MM.1S (cell line): ENCODE data around the gene EEF2K.

Experiments
- EZH2 ChIP-seq: fragments of 300-600 bp; sonication (generic); optimal IDR thresholded peaks from 2 replicates; pipeline ENCODE3; 2017; ENCODE audit warnings: low read depth, mild to moderate bottlenecking, antibody characterized with exemption, low read length, mixed read lengths
- TF ChIP-seq, protein P1 (sequence below): fragments of 300-600 bp; sonication (generic); IDR thresholded peaks from 2 replicates; pipeline ENCODE4 v1.5.1; 2016; ENCODE audit warnings: antibody characterized with exemption, low read length, mixed read lengths

DNA sequence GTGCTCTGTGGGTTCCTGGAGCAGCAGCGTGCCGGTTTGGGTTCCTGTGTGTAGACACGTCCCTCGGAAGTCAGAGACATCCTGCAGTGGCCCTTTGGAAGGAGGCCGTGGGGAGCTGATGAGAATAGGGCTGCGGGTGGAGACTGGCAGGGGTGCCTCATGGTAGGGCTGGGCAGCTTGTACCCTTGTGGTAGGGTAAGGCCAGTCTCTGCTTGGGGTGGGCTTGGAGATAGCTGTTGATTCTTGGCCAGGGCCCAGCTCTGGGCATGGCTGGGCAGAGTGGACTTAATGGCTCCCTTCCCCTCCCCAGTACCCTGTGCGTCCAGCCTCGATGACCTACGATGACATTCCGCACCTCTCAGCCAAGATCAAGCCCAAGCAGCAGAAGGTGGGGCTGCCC lies 101.8 kb downstream of the EEF2K start:
- no peak for TF ChIP-seq EZH2
- TF ChIP-seq, protein P1, sequence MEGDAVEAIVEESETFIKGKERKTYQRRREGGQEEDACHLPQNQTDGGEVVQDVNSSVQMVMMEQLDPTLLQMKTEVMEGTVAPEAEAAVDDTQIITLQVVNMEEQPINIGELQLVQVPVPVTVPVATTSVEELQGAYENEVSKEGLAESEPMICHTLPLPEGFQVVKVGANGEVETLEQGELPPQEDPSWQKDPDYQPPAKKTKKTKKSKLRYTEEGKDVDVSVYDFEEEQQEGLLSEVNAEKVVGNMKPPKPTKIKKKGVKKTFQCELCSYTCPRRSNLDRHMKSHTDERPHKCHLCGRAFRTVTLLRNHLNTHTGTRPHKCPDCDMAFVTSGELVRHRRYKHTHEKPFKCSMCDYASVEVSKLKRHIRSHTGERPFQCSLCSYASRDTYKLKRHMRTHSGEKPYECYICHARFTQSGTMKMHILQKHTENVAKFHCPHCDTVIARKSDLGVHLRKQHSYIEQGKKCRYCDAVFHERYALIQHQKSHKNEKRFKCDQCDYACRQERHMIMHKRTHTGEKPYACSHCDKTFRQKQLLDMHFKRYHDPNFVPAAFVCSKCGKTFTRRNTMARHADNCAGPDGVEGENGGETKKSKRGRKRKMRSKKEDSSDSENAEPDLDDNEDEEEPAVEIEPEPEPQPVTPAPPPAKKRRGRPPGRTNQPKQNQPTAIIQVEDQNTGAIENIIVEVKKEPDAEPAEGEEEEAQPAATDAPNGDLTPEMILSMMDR = no peak
